DMS53 treated with DMSO at 0.1 percent for 48 hours (cell line): ENCODE measurements around the gene GREM1.
A peak's percentile ranks its signal among the peaks of the same experiment; 100 is the strongest.

Source experiments
- DNase-seq: peaks from one replicate; lab custom pipeline; 2025; ENCODE audit not compliant: unreplicated experiment; lab: John Stamatoyannopoulos, UW

The GREM1 gene

DNA sequence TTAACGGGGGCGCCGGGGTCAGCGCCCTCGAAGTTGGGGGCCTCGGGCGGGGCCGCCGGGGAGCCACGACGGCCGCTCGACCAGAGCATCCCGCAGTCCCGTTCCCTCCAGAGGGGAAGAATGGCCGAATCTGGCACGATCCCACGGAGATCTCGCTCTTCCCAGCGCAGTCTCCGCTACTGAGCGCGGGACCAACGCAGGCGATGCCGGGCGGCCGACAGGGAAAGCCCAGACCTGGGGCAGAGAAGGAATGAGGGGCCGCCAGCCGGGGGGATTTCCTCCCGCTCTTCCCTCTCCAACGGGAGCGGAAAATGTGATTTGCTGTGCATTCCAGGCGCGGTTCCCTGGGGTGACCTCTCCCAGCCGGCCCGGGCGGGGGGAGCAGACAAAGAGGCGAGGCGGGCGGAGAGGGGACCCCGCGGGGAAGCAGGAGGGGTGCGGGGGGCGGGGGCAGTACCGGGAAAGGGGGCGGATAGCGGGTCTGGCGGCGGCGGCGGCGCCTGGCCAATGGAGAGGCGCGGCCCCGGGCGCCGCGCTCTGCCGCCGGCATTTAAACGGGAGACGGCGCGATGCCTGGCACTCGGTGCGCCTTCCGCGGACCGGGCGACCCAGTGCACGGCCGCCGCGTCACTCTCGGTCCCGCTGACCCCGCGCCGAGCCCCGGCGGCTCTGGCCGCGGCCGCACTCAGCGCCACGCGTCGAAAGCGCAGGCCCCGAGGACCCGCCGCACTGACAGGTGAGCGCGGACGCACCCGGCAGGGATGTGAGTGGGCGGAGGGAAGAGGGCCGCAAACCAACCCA lies at the start of gene GREM1:
TSS of gene GREM1 (plus strand) at position 579 of the 801 bp plus-strand sequence. CDS start 12,687 bp downstream, outside the sequence.
- no peak for DNase-seq

DNA sequence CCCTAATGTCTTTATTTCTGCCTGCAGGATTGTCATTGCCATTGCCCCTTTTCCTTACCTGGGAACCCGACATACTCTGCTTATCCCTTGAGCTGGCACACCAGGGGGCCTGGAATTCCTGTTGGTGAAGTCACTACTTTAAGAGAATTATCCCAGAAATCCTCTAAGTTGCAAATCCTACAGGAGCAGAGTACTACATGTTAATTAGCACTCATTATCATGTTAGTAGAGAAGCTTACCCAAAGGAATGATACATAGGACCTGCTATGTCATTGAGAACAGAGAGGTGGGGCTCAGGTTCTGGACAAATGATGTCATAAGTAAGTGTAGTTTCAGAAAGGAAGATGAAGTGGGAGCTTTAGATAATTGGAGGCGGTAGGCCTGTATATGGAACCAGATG lies 48.9 kb upstream of the GREM1 start:
- DNase-seq, result no peak

DNA sequence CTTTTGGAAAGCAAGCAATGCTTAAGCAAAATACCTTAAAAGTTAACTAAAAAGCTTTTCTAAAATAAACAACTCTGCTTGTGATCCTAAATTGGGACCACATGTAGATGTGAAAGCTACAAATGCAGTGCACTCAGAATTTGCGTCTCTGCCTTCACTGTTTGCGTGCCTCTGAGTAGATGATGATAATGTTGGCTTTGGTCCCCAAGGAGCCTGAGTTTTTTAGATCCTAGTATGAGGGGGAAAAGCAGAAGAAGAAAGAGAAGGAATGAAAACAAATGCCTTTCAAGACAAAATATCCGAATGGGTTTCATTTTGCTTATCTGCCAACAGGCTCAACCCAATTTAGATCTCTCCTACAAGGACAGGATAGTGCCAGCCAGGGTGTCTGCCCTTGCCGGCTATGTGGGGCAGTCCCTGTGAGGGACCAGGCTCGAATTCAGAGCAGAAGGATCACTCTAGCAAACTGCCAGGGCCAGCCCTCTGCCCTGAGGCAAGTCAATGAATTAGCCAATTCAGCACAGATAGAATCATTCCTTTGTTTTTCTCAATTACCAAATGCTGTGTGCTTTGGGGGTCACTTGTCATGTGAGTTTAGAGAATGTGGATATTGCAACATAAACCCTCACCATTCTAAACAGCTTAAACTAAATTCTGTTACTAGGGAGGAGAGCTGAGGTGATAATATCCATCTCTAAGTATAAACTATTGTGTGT lies 47.8 kb upstream of the GREM1 start:
- DNase-seq, result no peak

DNA sequence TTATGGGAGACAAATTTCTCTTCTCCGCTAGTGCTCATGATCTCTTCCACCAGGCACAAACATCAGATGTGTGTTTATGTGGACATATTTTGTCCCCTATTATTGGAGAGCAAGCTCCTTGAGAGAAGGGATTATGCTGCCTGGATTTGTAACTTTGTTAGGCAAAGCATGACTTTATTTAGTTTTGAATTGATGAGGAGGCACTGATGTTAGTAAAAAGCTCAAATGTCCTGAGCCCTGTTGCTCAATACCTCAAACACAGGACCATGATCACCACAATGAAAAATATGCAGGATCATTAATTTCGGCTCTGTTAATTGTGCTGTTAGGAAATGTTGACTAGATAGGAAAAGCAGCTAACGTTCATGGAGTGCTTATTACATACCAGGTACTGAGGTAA lies 47.2 kb upstream of the GREM1 start:
- no peak for DNase-seq

DNA sequence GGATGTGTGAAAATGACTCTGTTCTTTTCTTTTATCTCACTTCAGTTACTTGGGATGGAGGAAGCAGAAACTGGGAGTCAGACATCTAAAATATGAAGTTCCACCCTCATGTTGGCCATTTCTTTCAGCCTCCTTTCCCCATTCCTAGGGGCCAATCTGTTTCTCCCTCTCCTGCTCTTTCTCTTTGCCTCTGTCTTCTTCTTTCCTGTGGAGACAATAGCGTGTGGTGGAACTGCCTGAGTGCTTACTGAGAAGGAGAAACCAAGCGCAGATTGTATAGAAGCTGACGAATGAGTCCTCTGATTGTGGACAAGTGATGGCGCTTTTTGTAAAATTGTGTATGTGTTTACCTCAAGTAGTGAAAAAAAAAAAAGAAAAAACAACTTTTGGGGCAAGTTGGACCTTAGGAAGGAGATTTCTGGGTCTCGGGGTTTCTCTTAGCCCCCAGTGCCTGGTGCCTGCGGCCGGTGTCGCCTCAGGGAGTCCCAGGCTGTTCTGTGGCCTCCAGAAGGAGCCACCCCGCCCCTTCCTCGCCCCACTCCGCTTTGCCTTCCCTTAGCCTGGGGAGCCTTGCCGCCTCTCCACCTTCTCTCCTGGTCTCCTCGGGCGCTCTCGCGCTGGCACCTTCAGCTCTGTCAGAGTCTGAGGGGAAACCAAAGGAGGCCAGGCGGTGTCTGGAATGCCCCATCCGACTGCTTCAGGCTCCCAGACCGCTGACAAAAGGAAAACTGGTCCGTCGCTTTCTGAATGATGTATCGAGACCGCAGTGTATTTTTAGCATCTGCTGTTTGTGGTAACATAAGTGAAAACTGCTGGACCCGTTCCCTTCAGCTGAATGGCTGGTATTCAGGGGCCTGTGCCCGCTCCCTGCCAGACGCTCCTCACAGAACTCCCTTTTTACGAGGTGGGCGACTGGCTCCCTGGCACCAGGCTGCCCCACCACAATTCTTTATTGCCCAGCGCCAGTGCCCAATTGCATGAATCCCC lies 46.2 kb upstream of the GREM1 start:
- no peak for DNase-seq

DNA sequence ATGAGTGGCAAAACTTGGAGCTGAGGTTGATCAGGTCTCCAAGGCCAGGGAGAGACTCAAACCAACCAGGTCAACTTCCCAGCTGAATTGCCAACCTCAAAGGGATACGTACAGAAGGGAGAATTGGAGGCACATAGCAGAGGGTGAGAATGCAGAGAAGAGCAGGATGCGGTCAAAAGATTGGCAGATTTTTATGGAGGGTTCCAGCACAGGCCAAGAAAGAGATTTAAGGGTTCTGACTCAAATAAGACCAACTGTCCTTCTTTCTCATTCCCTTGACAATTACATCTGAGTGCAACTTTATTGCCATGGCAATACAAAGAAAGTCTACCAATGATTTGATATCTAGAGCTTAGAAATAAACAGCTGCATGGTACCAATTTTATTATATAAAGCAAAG lies 43.1 kb upstream of the GREM1 start:
- no peak for DNase-seq

DNA sequence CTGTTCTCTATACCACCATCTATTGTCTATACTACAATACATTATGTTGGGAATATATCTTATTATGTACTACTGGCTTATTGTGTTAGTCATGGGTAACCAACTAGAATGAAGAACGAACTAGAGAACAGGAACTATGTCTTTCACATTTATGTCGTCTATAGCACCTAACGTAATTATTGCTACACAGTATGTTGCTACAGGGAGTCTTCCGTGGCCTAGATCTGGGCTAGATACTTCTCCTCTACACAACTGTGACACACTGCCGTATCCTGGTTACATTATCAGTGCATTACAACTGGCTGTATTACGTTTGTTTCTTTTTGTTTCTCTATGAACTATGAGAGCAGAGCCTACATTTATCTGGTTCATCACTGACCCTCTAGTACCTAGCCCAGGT lies 42.3 kb upstream of the GREM1 start:
- no peak for DNase-seq

DNA sequence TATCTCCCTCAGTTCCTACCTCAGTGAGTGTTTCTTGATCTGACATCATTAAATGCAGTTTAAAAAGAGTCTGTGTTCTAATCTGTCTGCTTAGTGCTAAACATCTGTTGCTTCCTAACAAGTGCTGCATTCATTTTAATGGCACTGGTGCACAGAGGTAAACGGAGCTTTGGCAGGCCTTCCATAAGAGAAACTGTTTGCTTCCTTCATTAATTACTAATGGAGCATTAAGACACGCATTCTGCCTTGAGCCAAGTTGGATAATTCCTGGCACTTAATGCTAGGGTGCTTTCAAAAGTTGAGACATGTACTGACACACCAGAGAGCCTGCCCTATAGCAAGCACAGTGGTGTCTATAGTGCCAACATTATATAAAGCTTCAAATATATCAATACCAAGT lies 41.6 kb upstream of the GREM1 start:
- no peak for DNase-seq

DNA sequence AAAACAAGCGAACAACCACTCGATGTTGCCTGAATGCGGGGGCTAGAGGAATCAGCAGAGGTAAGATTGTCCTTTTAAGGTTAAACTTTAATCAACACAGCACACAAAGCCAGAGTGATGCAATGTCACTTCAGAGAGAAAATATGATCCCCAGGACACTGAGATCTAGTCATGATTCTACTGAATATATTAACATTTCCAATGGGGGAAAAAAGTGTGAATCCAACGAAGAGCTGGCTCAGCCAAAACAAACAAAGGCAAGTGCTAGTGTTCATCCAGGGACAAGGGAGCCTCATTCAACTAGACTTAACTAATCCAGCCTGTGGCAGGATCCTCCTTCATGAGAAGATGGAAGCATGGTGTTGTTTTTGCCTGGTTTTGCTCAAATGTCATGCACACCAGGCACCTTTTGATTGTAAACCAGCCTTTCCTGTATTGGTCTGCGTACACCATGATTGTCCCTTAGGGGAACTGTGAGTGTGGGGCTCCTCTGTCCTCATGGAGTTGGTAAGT lies 40.5 kb upstream of the GREM1 start:
- DNase-seq, result peak; percentile 94

DNA sequence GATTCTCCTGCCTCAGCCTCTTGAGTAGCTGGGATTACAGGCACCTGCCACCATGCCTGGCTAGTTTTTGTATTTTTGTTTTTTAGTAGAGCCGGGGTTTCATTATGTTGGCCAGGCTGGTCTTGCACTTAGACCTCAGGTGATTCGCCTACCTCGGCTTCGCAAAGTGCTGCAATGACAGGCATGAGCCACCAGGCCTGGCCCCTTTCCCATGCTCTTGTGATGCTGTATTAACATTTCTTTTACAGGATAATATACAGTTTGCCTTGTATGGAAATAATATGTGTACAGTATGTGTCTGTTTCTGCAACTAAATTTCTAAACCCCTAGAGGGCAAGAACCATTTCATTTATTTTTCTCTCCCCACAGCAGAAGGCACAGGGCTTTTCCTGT lies 38.5 kb upstream of the GREM1 start:
- DNase-seq, result no peak

DNA sequence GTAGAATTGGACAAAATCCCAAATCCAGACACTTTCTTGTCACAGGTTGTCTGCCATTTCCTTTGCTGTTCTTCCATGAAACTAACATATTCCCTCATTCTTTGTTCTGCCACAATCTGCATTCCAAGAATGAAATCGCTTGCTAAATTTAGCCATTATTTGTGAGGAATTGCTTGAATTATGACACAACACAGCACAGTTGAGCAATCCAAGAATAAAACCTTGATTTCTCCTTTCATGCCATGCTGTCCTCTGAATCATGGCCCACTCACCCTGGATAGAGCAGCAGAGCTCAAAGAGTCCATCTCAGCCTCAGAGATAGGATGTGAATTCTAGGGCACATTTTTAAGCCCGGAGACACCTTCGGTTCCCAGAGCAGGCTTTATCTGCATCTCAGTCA lies 35.2 kb upstream of the GREM1 start:
- no peak for DNase-seq

DNA sequence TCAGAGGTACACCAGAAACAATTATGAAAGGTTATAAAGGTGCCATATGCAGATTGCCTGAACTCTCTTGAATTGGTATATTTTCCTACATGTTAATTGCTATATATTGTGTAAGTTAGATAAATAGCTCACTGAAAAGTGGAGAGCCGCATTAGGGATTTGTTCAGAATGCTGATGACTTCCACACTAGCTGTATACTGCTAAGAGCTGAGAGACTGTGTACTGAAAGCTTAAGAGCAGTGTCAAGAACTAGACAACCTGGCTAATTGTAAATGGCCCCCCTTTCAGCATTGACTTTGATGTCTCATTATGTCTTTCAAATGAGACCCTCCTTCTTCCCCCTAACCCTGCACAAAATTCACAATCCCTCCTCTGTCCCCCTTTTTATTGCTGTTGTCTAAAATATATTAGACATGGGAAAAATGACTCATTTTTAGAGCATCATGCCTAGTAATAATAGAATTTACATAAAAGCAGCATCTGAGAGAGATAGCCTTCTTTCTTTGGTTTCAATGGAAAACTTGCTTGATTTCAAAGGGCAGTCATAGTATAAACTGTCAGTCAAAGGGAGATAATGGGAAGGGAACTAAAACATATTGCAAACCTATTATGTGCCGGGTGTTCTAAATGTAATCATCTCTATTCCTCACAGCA lies 34.7 kb upstream of the GREM1 start:
- DNase-seq, result no peak

DNA sequence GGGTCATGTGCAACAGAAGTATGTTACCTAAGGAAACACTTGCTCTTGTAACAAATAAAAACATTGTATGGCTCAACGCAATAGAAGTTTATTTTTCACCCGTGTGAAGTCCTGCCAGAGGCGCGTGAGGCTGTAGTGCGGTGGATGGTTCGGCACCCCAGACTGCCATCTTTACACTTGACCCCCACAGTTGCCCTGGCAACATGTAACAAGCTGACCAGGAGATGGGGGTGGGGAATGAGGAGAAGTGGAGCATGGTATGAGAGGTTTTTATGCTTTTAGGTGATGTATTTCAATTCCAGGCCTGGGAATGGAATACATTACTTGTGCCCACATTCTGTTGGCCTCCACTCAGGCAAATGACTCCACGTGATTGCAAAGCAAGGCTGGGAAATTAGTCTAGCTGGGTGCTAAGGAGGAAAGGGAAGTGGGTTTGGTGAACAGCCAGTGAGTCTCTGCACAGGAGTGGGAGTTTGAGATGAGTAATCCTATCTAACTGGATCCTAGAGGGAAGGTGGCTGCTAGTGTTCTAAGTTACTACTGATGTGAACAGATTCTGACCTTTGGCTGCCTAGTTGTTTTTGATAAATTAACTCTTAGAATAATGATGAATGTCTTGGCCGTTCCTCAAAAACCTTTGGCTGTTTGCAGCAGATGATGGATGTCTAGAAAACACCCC lies 33.8 kb upstream of the GREM1 start:
- no peak for DNase-seq

DNA sequence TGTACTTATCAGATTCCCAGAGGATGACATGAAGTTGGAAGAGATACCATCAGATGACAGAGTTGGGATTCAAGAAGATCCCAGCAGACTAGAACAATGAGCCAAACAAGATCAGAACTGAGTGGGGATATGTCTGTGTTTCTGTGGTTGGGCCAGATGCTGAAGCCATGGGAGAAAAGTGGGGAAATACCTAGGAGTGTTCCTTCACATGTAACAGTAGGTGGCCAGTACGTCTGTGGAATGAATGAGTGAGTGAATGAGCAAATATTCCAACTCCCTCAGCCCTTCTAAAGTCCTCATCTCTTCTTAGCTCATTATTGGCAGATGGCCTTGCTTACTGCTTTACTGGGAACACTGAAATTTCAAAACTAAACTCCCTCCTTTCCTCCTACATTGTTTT lies 32.2 kb upstream of the GREM1 start:
- no peak for DNase-seq

DNA sequence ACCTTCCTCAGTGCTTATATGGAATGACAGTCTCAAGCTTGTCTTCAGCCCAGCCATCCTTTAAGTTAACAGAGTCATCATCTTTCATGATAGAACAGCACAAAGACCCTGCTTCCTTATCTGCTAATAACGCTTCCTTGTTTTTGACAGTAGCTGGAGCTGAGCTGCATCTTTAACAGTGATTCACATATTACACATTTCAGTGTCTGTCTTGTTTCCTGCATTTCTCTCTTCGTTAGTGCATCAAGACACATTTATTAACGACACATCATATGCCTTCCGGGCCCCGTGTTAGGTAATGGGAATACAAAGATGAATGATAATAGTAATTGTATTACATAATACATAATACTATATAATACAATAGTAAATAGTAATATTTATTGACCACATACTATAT lies 30.2 kb upstream of the GREM1 start:
- DNase-seq, result no peak

DNA sequence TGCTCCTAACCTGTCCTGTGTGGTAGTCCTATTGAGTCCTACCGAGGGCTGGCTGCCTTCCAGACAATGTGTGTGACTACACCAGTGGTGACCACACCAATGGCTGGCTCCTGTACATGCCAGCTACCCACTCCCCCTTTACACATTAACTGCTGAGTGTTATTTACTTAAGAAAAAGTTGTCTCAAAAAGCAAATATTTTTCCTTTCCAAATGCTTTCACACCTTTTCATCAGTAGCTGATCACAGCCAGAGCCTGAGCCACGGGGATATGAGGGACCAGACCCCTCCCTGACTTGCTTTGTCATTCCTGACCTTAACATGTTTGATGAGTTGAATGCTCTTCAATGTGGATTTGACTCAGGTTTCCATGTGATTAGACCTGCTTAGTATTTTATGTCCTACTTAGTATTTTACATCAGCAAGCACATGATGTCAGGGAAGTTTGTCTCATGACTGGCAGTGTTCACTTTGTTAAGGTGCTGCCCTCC lies 29.6 kb upstream of the GREM1 start:
- peak; percentile 86 for DNase-seq

DNA sequence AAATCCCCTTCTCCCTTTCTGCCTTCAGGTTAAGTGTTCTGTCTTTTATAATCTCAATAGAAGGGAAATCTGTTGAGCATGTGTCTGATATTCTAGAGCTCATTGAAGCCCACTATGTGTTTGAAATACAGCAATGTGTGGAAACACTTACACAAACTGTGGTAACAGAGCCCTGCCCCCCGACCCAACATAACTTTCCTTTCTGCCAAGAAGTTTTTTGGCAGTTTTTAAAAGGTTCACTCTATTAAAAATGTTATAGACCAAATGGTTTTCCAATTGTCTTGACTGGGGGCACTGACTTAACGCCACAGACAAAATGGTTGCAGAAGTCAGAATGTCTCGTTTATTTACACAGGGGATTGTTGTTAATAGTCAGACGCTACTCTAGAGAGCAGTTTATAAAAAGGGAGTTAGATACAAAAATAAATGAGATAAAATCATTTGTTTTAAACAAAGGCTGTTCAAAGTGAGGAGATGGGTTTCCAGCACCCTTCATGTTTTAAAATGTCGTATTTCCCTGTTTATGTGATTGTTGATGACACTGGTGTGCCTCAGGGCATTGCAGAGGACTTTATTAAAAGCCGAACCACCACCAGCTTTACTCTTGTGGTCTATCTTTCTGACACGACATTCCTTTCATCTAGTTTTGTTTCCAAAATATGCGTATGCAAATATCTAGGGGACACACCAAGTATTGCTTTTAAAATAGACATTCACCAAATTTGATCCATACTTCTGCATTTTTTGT lies 26.7 kb upstream of the GREM1 start:
- DNase-seq, result no peak

DNA sequence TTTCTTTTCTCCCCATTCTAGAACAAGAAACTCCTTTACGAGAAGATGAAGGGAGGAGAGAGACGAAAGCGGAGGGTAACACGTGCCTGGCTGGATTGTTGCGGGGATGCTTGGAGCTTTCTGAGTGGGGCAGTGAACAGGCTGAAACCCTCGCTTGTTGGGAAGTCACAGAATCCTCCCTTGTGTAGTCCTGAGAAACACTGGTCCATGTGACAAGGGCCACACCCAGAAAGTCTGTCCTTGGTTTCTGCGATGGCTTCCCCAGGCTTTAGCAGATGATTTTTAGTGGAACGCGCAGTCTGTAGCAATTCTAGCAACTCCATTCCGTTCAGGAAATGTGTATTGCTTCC lies 26.1 kb upstream of the GREM1 start:
- DNase-seq, result no peak

DNA sequence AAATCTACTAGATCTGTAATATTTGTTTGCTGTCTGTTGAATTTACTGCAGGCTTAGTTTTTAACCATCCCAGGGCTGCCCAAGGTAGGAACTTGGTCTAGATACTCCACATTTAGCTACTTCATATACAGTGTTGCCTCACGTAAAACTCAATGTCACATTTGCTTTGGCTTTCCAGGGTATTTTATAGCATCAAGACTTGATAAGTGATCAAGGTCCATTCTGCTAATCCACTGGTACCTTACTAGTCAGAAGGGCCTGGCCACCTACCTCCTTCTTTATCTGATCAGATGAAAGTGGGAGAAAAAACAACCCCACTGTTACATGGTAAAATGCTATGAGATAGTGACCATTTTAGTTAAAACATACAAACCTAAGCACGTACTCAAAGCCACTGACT lies 25.5 kb upstream of the GREM1 start:
- no peak for DNase-seq
